SK-N-SH treated with all-trans-retinoic acid at 6 μM for 48 hours (cell line): ENCODE results near the gene SYNE1.
A peak's percentile ranks its signal among the peaks of the same experiment; 100 is the strongest.

Source experiments
- ATAC-seq: fragments of 200-7000 bp; cut with Tn5 transposase; 3 replicates; pipeline ENCODE4 v1.9.1; 2020; ENCODE audit warnings: mild to moderate bottlenecking, moderate library complexity
- ARNTL ChIP-seq: fragments of 450-650 bp; formaldehyde crosslinking; IDR thresholded peaks from 2 replicates; pipeline ENCODE4 v1.5.0; 2020; ENCODE audit warnings: low read depth, mild to moderate bottlenecking, moderate library complexity, borderline replicate concordance
- BACH2 ChIP-seq: fragments of 250-450 bp; sonication (Bioruptor Pico); IDR thresholded peaks from 2 replicates; pipeline ENCODE4 v1.9.0; 2021; ENCODE audit warnings: mild to moderate bottlenecking, borderline replicate concordance
- CSDC2 ChIP-seq: fragments of 250-450 bp; sonication (Bioruptor Pico); IDR thresholded peaks from 2 replicates; pipeline ENCODE4 v1.5.0; 2020; ENCODE audit warnings: mild to moderate bottlenecking, moderate library complexity
- ESRRG ChIP-seq: fragments of 250-450 bp; sonication (Bioruptor Pico); IDR thresholded peaks from 2 replicates; pipeline ENCODE4 v1.6.1; 2021; ENCODE audit warnings: mild to moderate bottlenecking
- GLIS3 ChIP-seq: fragments of 250-450 bp; sonication (Bioruptor Pico); IDR thresholded peaks from 2 replicates; pipeline ENCODE4 v1.5.0; 2020; ENCODE audit warnings: mild to moderate bottlenecking, moderate library complexity
- ISL1 ChIP-seq: fragments of 250-450 bp; sonication (Bioruptor Pico); IDR thresholded peaks from 2 replicates; pipeline ENCODE4 v2.1.2; 2022; ENCODE audit warnings: mild to moderate bottlenecking, moderate library complexity
- OSR1 ChIP-seq: fragments of 250-450 bp; sonication (Bioruptor Pico); IDR thresholded peaks from 2 replicates; pipeline ENCODE4 v1.8.0; 2022; ENCODE audit warnings: moderate library complexity, mild to moderate bottlenecking, inconsistent platforms
- PPARA ChIP-seq: fragments of 250-450 bp; sonication (Bioruptor Pico); IDR thresholded peaks from 2 replicates; pipeline ENCODE4 v1.5.0; 2020; ENCODE audit warnings: mild to moderate bottlenecking, borderline replicate concordance
- RARB ChIP-seq: fragments of 250-450 bp; sonication (Bioruptor Pico); IDR thresholded peaks from 2 replicates; pipeline ENCODE4 v1.8.0; 2021; ENCODE audit warnings: mild to moderate bottlenecking, moderate library complexity
- SNAI2 ChIP-seq: fragments of 250-450 bp; sonication (Bioruptor Pico); IDR thresholded peaks from 2 replicates; pipeline ENCODE4 v1.5.0; 2020; ENCODE audit warnings: mild to moderate bottlenecking, moderate library complexity
- TCF4 ChIP-seq: fragments of 250-450 bp; sonication (Bioruptor Pico); IDR thresholded peaks from 2 replicates; pipeline ENCODE4 v1.8.0; 2021; ENCODE audit warnings: mild to moderate bottlenecking, moderate library complexity, borderline replicate concordance
- TOX ChIP-seq: fragments of 250-450 bp; sonication (Bioruptor Pico); IDR thresholded peaks from 2 replicates; pipeline ENCODE4 v1.8.0; 2021; ENCODE audit warnings: mild to moderate bottlenecking, moderate library complexity, borderline replicate concordance
- ZC3H10 ChIP-seq: fragments of 250-450 bp; sonication (Bioruptor Pico); IDR thresholded peaks from 2 replicates; pipeline ENCODE4 v1.5.1; 2021; ENCODE audit warnings: mild to moderate bottlenecking, moderate library complexity
- ZFP3 ChIP-seq: fragments of 250-450 bp; sonication (Bioruptor Pico); IDR thresholded peaks from 2 replicates; pipeline ENCODE4 v1.5.0; 2020; ENCODE audit warnings: mild to moderate bottlenecking, moderate library complexity
- ZFP30 ChIP-seq: fragments of 450-650 bp; formaldehyde crosslinking; IDR thresholded peaks from 2 replicates; pipeline ENCODE4 v1.5.0; 2022; ENCODE audit warnings: mild to moderate bottlenecking, moderate library complexity
- ZNF565 ChIP-seq: fragments of 450-650 bp; formaldehyde crosslinking; conservative IDR thresholded peaks from 2 replicates; pipeline ENCODE4 v1.5.0; 2020; ENCODE audit warnings: low read depth, mild to moderate bottlenecking, moderate library complexity
- ZNF70 ChIP-seq: fragments of 450-650 bp; formaldehyde crosslinking; IDR thresholded peaks from 2 replicates; pipeline ENCODE4 v1.5.0; 2020; ENCODE audit warnings: mild to moderate bottlenecking, moderate library complexity
- ZNF8 ChIP-seq: fragments of 450-650 bp; formaldehyde crosslinking; IDR thresholded peaks from 2 replicates; pipeline ENCODE4 v1.5.0; 2020; ENCODE audit warnings: mild to moderate bottlenecking, moderate library complexity
- TF ChIP-seq, protein P1 (sequence below): fragments of 250-450 bp; sonication (Bioruptor Pico); IDR thresholded peaks from 2 replicates; pipeline ENCODE4 v1.5.1; 2021; ENCODE audit warnings: mild to moderate bottlenecking, moderate library complexity
- TF ChIP-seq, protein P2 (sequence below): fragments of 250-450 bp; sonication (Bioruptor Pico); IDR thresholded peaks from 2 replicates; pipeline ENCODE4 v1.8.0; 2020; ENCODE audit warnings: mild to moderate bottlenecking, moderate library complexity, borderline replicate concordance
- TF ChIP-seq, protein P3 (sequence below): fragments of 250-450 bp; sonication (Bioruptor Pico); IDR thresholded peaks from 2 replicates; pipeline ENCODE4 v1.8.0; 2021; ENCODE audit warnings: low read depth, mild to moderate bottlenecking, moderate library complexity, borderline replicate concordance

The SYNE1 gene

DNA sequence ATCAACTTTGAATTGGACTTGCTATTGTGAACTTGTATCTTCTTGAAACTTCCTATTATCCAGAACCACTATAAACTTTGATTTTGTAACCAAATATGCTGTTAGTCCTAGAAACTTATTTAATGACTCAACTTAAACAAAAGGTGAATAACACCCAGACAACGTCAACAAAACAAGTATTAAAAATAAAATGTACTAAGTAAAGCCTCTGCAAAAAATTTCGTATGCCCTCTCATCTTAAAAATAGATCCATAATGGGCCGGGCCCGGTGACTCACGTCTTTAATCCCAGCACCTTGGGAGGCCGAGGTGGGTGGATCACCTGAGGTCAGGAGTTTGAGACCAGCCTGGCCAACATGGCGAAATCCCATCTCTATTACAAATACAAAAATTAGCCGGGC is 428.0 kb downstream of the SYNE1 start:
- no peak for ATAC-seq
- TF ChIP-seq ZFP3 (CRISPR knock-in tag) (no peak), GLIS3 (CRISPR knock-in tag) (no peak), ZFP30 (CRISPR knock-in tag) (no peak), TCF4 (CRISPR knock-in tag) (no peak), ZNF565 (no peak), SNAI2 (CRISPR knock-in tag) (no peak), BACH2 (CRISPR knock-in tag) (no peak), ZC3H10 (no peak), OSR1 (CRISPR knock-in tag) (no peak), ISL1 (CRISPR knock-in tag) (no peak), ZNF8 (CRISPR knock-in tag) (no peak), CSDC2 (no peak), ZNF70 (CRISPR knock-in tag) (no peak)
- TF ChIP-seq, protein P1, sequence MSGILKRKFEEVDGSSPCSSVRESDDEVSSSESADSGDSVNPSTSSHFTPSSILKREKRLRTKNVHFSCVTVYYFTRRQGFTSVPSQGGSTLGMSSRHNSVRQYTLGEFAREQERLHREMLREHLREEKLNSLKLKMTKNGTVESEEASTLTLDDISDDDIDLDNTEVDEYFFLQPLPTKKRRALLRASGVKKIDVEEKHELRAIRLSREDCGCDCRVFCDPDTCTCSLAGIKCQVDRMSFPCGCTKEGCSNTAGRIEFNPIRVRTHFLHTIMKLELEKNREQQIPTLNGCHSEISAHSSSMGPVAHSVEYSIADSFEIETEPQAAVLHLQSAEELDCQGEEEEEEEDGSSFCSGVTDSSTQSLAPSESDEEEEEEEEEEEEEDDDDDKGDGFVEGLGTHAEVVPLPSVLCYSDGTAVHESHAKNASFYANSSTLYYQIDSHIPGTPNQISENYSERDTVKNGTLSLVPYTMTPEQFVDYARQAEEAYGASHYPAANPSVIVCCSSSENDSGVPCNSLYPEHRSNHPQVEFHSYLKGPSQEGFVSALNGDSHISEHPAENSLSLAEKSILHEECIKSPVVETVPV (CRISPR knock-in tag), result no peak
- TF ChIP-seq, protein P2, sequence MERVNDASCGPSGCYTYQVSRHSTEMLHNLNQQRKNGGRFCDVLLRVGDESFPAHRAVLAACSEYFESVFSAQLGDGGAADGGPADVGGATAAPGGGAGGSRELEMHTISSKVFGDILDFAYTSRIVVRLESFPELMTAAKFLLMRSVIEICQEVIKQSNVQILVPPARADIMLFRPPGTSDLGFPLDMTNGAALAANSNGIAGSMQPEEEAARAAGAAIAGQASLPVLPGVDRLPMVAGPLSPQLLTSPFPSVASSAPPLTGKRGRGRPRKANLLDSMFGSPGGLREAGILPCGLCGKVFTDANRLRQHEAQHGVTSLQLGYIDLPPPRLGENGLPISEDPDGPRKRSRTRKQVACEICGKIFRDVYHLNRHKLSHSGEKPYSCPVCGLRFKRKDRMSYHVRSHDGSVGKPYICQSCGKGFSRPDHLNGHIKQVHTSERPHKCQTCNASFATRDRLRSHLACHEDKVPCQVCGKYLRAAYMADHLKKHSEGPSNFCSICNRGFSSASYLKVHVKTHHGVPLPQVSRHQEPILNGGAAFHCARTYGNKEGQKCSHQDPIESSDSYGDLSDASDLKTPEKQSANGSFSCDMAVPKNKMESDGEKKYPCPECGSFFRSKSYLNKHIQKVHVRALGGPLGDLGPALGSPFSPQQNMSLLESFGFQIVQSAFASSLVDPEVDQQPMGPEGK (CRISPR knock-in tag), result no peak
- TF ChIP-seq, protein P3, sequence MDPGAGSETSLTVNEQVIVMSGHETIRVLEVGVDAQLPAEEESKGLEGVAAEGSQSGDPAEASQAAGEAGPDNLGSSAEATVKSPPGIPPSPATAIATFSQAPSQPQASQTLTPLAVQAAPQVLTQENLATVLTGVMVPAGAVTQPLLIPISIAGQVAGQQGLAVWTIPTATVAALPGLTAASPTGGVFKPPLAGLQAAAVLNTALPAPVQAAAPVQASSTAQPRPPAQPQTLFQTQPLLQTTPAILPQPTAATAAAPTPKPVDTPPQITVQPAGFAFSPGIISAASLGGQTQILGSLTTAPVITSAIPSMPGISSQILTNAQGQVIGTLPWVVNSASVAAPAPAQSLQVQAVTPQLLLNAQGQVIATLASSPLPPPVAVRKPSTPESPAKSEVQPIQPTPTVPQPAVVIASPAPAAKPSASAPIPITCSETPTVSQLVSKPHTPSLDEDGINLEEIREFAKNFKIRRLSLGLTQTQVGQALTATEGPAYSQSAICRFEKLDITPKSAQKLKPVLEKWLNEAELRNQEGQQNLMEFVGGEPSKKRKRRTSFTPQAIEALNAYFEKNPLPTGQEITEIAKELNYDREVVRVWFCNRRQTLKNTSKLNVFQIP, result no peak

DNA sequence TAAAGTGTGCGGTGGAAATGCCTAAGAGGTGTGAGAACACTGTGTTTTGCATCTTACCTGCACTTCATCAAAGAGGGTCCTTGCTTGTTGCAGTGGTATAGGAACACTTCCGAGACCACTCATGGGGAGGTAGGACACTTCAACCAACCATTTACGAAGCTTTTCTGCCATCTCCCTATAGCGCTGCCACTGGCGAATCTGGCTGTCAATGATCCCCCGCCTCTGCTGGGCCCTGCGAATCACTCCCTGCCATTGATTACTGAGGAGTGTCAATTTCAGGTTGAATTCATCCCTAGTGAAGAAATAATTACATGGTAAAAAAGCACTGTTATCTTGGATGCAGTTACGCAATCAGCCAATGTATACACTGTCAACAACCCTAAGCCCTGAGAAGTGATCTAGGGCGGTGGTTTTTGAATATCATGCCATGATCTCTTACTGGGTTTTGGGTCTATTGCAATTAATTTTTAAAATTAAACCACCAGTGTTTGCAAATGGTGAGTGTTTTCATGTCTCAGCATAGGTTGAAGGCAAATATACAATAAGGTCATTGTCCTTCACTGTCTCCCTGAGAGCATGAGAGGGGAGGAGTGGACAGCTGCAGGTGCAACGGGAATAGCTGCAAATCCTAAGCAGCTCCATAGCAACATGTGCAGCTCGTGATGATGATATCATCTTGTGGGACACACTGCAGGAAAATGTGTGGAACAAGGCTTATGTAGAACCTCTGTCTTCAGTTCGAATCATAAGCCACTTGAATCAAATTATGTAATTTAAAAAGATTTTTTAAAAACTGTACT is 429.0 kb downstream of the SYNE1 start:
- no peak for ATAC-seq
- TF ChIP-seq ISL1 (CRISPR knock-in tag) (no peak), OSR1 (CRISPR knock-in tag) (no peak), ZC3H10 (no peak), GLIS3 (CRISPR knock-in tag) (no peak), SNAI2 (CRISPR knock-in tag) (no peak)

DNA sequence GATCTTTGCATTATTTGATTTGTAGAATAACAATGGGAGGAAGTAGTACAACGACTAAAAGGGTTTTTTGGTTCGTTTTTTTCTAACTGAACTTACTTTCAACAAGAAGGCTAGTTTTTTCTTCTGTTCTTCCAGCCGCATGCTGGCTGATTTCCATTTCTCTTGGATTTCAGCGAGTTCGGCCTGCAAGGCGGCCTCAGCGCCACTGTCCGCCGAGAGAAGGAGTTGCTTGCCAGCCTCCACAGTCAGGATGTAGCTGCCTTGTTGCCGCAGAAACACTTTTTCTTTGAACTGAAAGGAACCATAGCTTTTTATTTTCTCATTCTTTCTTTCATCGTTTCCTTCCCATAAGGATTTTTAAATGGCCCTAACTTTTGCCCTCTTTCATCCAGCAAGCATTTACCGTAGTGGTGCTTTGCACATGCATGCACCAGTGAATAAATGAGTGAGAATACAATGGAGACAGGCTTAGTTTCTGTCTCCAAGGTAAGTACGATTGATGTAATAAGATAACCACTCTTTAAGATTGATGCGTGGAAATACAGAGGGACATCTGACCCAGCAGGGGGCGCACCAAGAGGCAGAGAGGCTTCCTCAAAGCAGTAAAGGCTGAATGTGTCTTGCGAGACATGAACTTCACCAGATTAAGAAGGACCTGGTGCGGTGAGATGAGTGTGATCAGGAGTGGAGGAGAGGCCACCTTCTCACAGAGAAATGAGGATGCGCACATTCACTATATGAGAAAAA is 430.9 kb downstream of the SYNE1 start:
- TF ChIP-seq PPARA (no peak), ZNF565 (no peak), ESRRG (CRISPR knock-in tag) (no peak), ZFP3 (CRISPR knock-in tag) (no peak)
- ATAC-seq, result 0 out of 3 replicates have a peak, but pooled peaks have one; percentile 16

DNA sequence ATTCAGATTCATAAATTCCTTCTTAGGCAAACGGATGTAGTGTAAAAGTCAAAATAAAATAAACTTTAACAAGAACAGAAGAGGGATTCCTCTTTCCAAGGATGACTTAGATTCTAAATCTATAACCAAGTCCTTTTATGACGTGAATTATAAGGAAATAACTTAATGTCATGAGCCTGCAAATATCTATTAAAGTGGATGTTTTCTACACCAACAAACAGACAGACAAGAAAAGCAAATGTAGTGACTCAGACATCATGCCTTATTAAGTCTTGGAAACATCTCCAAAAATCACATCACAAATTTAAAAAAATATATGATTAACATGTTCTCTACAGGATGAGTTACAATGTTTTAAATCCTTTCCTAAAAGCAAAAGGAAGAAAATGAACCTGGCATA is 432.6 kb downstream of the SYNE1 start:
- ATAC-seq, result no peak; the same call in 2 of the 3 replicates
- no peak for TF ChIP-seq ARNTL (CRISPR knock-in tag)
- TF ChIP-seq ZNF565, result no peak
- TF ChIP-seq ESRRG (CRISPR knock-in tag), result no peak

DNA sequence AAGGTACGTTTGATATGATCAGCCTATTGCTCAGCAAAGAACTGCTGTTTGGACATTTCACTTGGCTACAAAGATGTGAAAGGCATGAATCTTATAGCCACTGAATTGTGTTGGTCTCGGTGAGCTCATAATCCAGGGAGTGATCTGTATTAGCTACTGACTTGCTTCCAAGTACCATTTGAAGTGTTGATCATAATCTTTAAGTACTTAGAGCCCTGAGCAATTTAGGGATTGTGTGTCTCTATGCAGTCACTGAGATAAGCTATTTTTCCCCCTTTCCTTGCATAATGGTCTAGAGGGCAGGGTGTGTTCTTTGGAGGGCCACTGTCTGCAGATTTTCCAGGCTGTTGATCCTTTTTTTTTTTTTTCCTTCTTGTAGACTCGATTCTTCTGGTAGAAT is 436.0 kb downstream of the SYNE1 start:
- no peak for TF ChIP-seq ZFP3 (CRISPR knock-in tag)
- no peak for TF ChIP-seq ZNF8 (CRISPR knock-in tag)
- TF ChIP-seq ARNTL (CRISPR knock-in tag), result no peak
- no peak for TF ChIP-seq ESRRG (CRISPR knock-in tag)
- TF ChIP-seq TOX (CRISPR knock-in tag), result no peak
- no peak for TF ChIP-seq SNAI2 (CRISPR knock-in tag)
- no peak for TF ChIP-seq ZFP30 (CRISPR knock-in tag)
- no peak for TF ChIP-seq ISL1 (CRISPR knock-in tag)
- TF ChIP-seq, protein P1 (CRISPR knock-in tag), result no peak
- no peak for TF ChIP-seq ZNF565
- no peak for TF ChIP-seq OSR1 (CRISPR knock-in tag)
- TF ChIP-seq TCF4 (CRISPR knock-in tag), result no peak
- no peak for TF ChIP-seq BACH2 (CRISPR knock-in tag)
- TF ChIP-seq RARB (CRISPR knock-in tag), result no peak
- no peak for TF ChIP-seq ZC3H10
- no peak for TF ChIP-seq PPARA
- ATAC-seq, result no peak
